Measurements from ENCODE around the gene UROC1. TPM values are rescaled to one million over a fixed set of nuclear protein-coding genes. Genes with fewer than 3 reads are reported as not detected.

The UROC1 gene
- total RNA-seq, 1 experiment from 2014 or later = not detected

DNA sequence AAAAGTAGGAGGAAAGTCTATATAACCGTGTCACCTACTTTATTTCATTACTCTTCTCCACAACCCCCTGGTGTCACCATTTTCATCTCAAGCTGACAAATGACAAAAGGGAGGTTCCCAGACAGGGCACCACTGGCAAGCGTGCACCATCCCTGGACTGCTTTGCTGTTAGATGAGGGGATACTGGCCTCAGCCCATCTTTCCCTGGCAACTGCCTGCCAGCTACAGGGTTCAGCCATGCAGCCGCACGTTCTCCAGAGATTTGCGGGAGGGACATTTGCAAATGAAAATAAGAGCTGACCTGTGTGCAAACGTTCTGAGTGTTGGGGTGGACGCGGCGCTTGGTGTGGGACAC lies 660 bp downstream of the UROC1 start:
- no peak overlapping the region for H4K91ac ChIP-seq (ENCODE audit: insufficient read length, low read depth, low read length)
- Mint-ChIP-seq H3K36me3 (ENCODE audit: insufficient read depth in 1 of 3, low read depth in 3 of 3) (no peaks in the 10 kb centered on the region), H3K4me1 (0 out of 4 replicates have a peak, but pooled peaks cover 0 to 4% of the 10 kb centered on the region in 2 experiments), H3K4me3 (no peak overlapping the region), H3K27me3 (ENCODE audit: low read depth) (peaks cover 1% of the 10 kb centered on the region), H3K27ac (no peak overlapping the region), H3K9me3 (no peaks in the 10 kb centered on the region)
- H4K20me1 ChIP-seq (ENCODE audit: control insufficient read depth, insufficient read depth, insufficient read length) = no peaks in the 10 kb centered on the region
- H3K27me3 ChIP-seq (ENCODE audit: insufficient read depth, low read length) = no peaks in the 10 kb centered on the region
- no peak for DNase-seq
- no peak overlapping the region for H3K9ac ChIP-seq (ENCODE audit: extremely low read depth, insufficient read length, low read length)
- H3K4me1 ChIP-seq (ENCODE audit: insufficient read depth, low read length) = no peaks in the 10 kb centered on the region
- H2AK5ac ChIP-seq (ENCODE audit: insufficient read length, low read length) = no peak overlapping the region
- no peak overlapping the region for H2BK12ac ChIP-seq (ENCODE audit: insufficient read length, low read depth, low read length)
- H4K5ac ChIP-seq (ENCODE audit: insufficient read length, low read depth, low read length) = no peak overlapping the region
- no CpG with 5 or more reads among the region's 9 CpGs for WGBS (ENCODE audit: extremely low coverage, insufficient read length, low lambda C conversion rate)
- no peak overlapping the region for H3K14ac ChIP-seq (ENCODE audit: insufficient read depth, low read length)
- no peak overlapping the region for H3K4me2 ChIP-seq (ENCODE audit: insufficient read depth, insufficient read length, low read length)
- H3K23ac ChIP-seq (ENCODE audit: insufficient read length, low read depth, low read length) = no peak overlapping the region
- H3K4ac ChIP-seq (ENCODE audit: low read depth, low read length) = no peak overlapping the region
- no peak overlapping the region for H3K56ac ChIP-seq (ENCODE audit: insufficient read length, low read depth, low read length)
- H3K79me2 ChIP-seq (ENCODE audit: insufficient read depth, low read length) = no peaks in the 10 kb centered on the region
- H2AFZ ChIP-seq (ENCODE audit: low read length) = no peak overlapping the region
- no peak overlapping the region for H2BK120ac ChIP-seq (ENCODE audit: low read depth, low read length, poor library complexity, severe bottlenecking)
- H4K8ac ChIP-seq (replicated peaks; ENCODE audit: insufficient read length, low read depth, low read length) = no peak overlapping the region
- H3T11ph ChIP-seq (ENCODE audit: low read length) = no peak overlapping the region
- H3K9me3 ChIP-seq (ENCODE audit: control insufficient read depth, low read depth, low read length) = no peaks in the 10 kb centered on the region
- H2BK15ac ChIP-seq (ENCODE audit: low read depth, low read length) = no peak overlapping the region
- H3K79me1 ChIP-seq (ENCODE audit: insufficient read depth, low read depth, low read length, poor library complexity, severe bottlenecking) = no peaks in the 10 kb centered on the region
- H3K18ac ChIP-seq (ENCODE audit: insufficient read length, low read depth, low read length) = no peak overlapping the region
- H3K23me2 ChIP-seq (ENCODE audit: insufficient read length, low read depth, low read length, poor library complexity, severe bottlenecking) = no peaks in the 10 kb centered on the region
- TF ChIP-seq CTCF (conservative IDR thresholded peaks at IDR 0.05) = no peak
- no peak overlapping the region for H2BK5ac ChIP-seq (ENCODE audit: insufficient read length, low read length)
- no peak overlapping the region for H3K27ac ChIP-seq (ENCODE audit: insufficient read length, low read depth, low read length)
- H2BK20ac ChIP-seq (ENCODE audit: low read depth, low read length, poor library complexity, severe bottlenecking) = no peak overlapping the region
